ENCODE results near the gene SLC18A2. TPM values are rescaled to one million over a fixed set of nuclear protein-coding genes. Genes with fewer than 3 reads are reported as not detected.

SLC18A2 gene
- total and polyA plus RNA-seq, 2 of the 8 experiments (the other 6 are each of a cell fraction or from before 2014, with no cell fraction given) = 6.5 to 7.0 TPM

- no peak overlapping the region for H4K8ac ChIP-seq (ENCODE audit: extremely low read depth, insufficient read depth, low read length)
- no peaks in the 10 kb centered on the region; the same call in 1 of the 2 replicates for H3K79me1 ChIP-seq (ENCODE audit: low read depth, low read length)
- no peaks in the 10 kb centered on the region for H3K27me3 ChIP-seq (replicated peaks in 1 of 4; ENCODE audit: control insufficient read depth in 3 of 4, extremely low read depth in 1 of 4, insufficient read depth in 3 of 4, low read length in 3 of 4)
- H3K56ac ChIP-seq (replicated peaks; ENCODE audit: insufficient read length, low read depth, low read length) = no peak overlapping the region
- no peak overlapping the region for H2BK12ac ChIP-seq (ENCODE audit: low read depth, low read length)
- H3K36me3 ChIP-seq (ENCODE audit: control insufficient read depth in 2 of 4, insufficient read depth in 4 of 4, low read length in 3 of 4) = no peaks in the 10 kb centered on the region; a peak in 1 of 8 replicates
- H3K23ac ChIP-seq (ENCODE audit: insufficient read length) = no peak overlapping the region
- no peak overlapping the region for H2AFZ ChIP-seq (ENCODE audit: low read length)
- H2BK20ac ChIP-seq (ENCODE audit: low read length) = no peak overlapping the region
- no peak for FAIRE-seq
- no peak for TF ChIP-seq KDM1A (IDR thresholded peaks at IDR 0.05; ENCODE audit: borderline replicate concordance, low read length)
- no peak for TF ChIP-seq HDAC2 (IDR thresholded peaks at IDR 0.05; ENCODE audit: borderline replicate concordance in 1 of 2, low read depth in 2 of 2, low read length in 2 of 2)
- TF ChIP-seq CBX8 (IDR thresholded peaks at IDR 0.05; ENCODE audit: borderline replicate concordance, low read depth, low read length) = no peak
- no peak for TF ChIP-seq SUZ12 (IDR thresholded peaks at IDR 0.05; ENCODE audit: low read length)
- no peak for TF ChIP-seq RFX5 (IDR thresholded peaks at IDR 0.05; ENCODE audit: borderline replicate concordance, low read depth, low read length)
- TF ChIP-seq PHF8 (conservative IDR thresholded peaks at IDR 0.05; ENCODE audit: low read depth, low read length) = no peak
- no peak for TF ChIP-seq JUN (IDR thresholded peaks at IDR 0.05; ENCODE audit: low read depth, low read length)
- TF ChIP-seq YY1 (IDR thresholded peaks at IDR 0.05; ENCODE audit: low read depth, low read length) = no peak
- TF ChIP-seq SP1 (IDR thresholded peaks at IDR 0.05; ENCODE audit: low read depth, low read length) = no peak
- TF ChIP-seq CBX5 (IDR thresholded peaks at IDR 0.05; ENCODE audit: low read depth, low read length) = no peak
- no peak for TF ChIP-seq GABPA (IDR thresholded peaks at IDR 0.05; ENCODE audit: borderline replicate concordance, insufficient read depth, low read length)
- TF ChIP-seq TAF1 (IDR thresholded peaks at IDR 0.05; ENCODE audit: low read depth, low read length) = no peak
- TF ChIP-seq CHD2 (IDR thresholded peaks at IDR 0.05; ENCODE audit: low read length) = no peak
- no peak for DNase-seq (ENCODE audit: low read depth in 1 of 2, low spot score in 2 of 2)
- CTCF ChIA-PET (ENCODE audit: partially characterized antibody) = interaction anchor here (0.6 to 2.8 kb wide), 7 partner anchors 18 to 147 kb away, joined by 3 to 14 read pairs (median 4); no protein-coding TSS in a partner anchor
- POLR2A ChIA-PET (ENCODE audit: partially characterized antibody) = no interaction called here
- H2BK15ac ChIP-seq (ENCODE audit: low read length) = no peak overlapping the region
- H4K5ac ChIP-seq (ENCODE audit: insufficient read length, low read depth, low read length) = no peak overlapping the region
- WGBS, 2 experiments (ENCODE audit: extremely low coverage in 1 of 2, insufficient coverage in 1 of 2, insufficient read length in 1 of 2, insufficient replicate concordance in 2 of 2, low coverage in 1 of 2, low lambda C conversion rate in 2 of 2, missing lambda C conversion rate in 1 of 2) = 86% methylated on average over 4 of the region's 4 CpGs; no CpG with 5 or more reads in 1 of the 2 experiments
- H3K14ac ChIP-seq (ENCODE audit: insufficient read length) = no peak overlapping the region
- H3K4me3 ChIP-seq (ENCODE audit: extremely low read depth in 1 of 4, insufficient read depth in 2 of 4, low read depth in 3 of 4, low read length in 4 of 4) = no peak overlapping the region
- no peak overlapping the region; a peak in 1 of 7 replicates for H3K9ac ChIP-seq (replicated peaks in 1 of 4; ENCODE audit: extremely low read depth in 1 of 4, low read depth in 3 of 4, low read length in 3 of 4)
- no peaks in the 10 kb centered on the region for H3K23me2 ChIP-seq (ENCODE audit: low read depth, low read length)
- no peak overlapping the region for H3K18ac ChIP-seq (ENCODE audit: extremely low read depth, low read length)
- H2BK5ac ChIP-seq (ENCODE audit: low read depth, low read length) = no peak overlapping the region
- no peak overlapping the region for H3K4ac ChIP-seq (replicated peaks; ENCODE audit: insufficient read length, low read depth, low read length)
- H2AK5ac ChIP-seq (ENCODE audit: low read depth, low read length) = no peak overlapping the region
- no peak overlapping the region for H3K27ac ChIP-seq (ENCODE audit: low read depth, low read length)
- H4K91ac ChIP-seq (replicated peaks; ENCODE audit: insufficient read length, low read length) = no peak overlapping the region
- peaks cover 0 to 18% (median 5%) of the 10 kb centered on the region in 4 experiments; a peak in 4 of 7 replicates for H3K4me1 ChIP-seq (replicated peaks in 1 of 4; ENCODE audit: control insufficient read depth in 3 of 4, insufficient read depth in 4 of 4, low read length in 3 of 4)
- no peak overlapping the region for H3K4me2 ChIP-seq (ENCODE audit: insufficient read depth in 1 of 2, low read depth in 2 of 2, low read length in 2 of 2)
- peaks cover 0 to 32% of the 10 kb centered on the region in 2 experiments; a peak in 2 of 4 replicates for H3K79me2 ChIP-seq (ENCODE audit: control insufficient read depth in 1 of 2, insufficient read depth in 2 of 2, low read length in 2 of 2)
- no peak overlapping the region for H2BK120ac ChIP-seq (replicated peaks; ENCODE audit: low read depth, low read length)
- H3K9me3 ChIP-seq (ENCODE audit: insufficient read depth in 2 of 2, low read depth in 1 of 2, low read length in 1 of 2) = no peaks in the 10 kb centered on the region
- H4K20me1 ChIP-seq (replicated peaks in 1 of 2; ENCODE audit: control insufficient read depth in 1 of 2, insufficient read depth in 2 of 2, low read length in 2 of 2) = peaks cover 0 to 4% of the 10 kb centered on the region in 2 experiments
Measured at GRCh38 chr10:117322260-117322659, 81.3 kb downstream of the SLC18A2 start.
